ENCODE measurements around the gene PPM1L.
"Not testable (repeated sequence)": the region's sequence is repeated elsewhere in the genome, so short reads cannot be mapped to it uniquely, and the experiment has no call there.

The PPM1L gene

DNA sequence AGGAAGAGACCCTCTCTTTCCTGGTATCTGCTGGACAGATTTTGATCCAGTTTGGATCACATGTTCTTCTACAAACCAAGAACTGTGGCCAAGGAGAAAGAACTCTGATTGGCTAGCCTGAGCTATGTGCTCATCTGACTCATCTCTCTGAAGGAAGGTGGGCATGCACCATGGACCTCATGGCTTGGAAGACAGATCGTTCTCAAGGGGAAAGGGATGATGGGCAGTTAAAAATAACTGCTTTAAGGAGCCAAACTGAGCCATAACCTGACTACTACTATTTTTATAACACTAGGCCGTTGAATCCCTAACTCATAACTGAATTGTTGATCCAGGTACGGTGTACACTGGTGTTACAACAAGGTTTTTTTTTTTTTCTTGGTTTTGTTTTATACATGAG lies 236.7 kb downstream of the PPM1L start:
- no peak for DNase-seq

DNA sequence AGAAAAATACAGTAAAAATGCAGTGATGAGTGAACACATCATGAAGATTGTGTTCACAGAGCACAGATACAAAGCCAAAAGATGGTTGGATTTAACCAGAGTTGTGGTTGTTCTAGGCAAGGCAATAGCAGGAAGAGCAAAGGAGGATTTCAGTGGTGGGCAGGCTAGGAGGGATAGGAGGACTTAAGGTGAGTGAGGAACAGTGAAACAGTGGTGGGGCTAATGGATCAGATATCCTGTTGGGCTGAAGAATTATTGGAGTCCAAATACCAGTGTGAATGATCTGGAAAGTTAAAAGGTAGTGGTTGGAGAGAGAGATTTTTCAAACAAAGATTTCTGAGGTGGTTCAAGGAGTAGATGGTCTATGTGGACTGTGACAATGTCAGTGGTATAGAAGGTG lies 240.8 kb downstream of the PPM1L start:
- no peak for DNase-seq

DNA sequence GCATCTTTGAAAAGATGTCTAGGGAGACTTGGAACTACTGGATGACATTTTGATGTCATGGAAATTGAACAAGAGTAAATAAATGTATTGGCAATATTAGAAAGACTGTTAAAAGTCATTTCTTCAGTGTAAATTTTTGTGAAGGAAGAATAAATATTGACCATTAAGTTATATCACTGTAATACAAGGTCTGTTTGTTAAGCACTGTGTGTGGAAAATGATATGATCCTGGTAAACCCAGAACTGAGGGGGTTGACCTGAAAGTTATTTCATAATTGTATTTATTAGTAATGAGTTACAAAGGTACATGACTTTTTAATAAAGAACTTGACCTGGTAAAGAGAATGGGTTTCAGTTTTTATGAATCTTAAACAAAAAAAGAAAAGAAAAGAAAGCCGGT lies 242.6 kb downstream of the PPM1L start:
- no peak for DNase-seq

DNA sequence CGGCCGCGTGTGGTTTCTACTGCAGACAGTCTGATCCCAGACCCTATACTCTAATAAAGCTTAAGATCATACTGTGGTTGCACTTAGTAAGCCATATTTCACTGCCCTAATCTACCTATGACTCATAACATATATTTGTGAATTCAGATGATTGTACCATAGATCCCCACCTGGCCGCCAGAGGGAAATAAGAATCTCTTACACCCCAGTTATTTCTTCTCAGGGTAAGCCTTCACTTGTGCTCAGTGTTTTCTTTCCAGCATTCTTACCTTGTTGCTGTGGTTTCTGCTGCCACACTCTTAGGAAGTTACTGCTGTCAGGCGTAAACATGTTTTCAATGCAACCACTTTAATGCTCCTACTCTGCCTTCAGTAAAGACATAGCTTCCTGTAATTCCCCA lies 243.2 kb downstream of the PPM1L start:
- DNase-seq = peak; percentile 1

DNA sequence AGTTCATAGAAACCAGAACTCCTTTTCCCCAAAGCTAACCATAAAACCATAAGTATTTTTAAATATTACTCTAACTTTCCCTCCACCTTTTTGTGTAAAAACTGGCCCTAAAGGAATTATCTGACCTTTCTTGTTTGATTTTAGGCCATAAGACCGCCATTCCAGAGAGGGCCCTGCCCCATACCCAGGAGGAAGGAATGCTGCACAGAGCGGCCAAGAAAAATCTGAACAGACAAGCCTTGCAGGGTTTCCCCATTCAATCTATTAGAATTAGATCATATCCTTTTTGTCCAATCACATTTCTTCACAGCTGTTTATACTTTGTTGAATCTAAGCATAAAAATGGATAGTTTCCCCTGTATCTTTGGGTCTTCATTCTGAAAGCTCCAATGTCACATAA lies 252.1 kb downstream of the PPM1L start:
- no peak for DNase-seq

DNA sequence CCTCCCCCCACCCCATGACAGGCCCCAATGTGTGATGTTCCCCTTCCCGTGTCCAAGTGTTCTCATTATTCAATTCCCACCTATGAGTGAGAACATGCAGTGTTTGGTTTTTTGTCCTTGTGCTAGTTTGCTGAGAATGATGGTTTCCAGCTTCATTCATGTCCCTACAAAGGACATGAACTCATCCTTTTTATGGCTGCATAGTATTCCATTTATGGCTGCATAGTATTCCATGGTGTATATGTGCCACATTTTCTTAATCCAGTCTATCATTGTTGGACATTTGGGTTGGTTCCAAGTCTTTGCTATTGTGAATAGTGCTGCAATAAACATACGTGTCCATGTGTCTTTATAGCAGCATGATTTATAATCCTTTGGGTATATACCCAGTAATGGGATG lies 254.1 kb downstream of the PPM1L start:
- not testable (repeated sequence) for DNase-seq

DNA sequence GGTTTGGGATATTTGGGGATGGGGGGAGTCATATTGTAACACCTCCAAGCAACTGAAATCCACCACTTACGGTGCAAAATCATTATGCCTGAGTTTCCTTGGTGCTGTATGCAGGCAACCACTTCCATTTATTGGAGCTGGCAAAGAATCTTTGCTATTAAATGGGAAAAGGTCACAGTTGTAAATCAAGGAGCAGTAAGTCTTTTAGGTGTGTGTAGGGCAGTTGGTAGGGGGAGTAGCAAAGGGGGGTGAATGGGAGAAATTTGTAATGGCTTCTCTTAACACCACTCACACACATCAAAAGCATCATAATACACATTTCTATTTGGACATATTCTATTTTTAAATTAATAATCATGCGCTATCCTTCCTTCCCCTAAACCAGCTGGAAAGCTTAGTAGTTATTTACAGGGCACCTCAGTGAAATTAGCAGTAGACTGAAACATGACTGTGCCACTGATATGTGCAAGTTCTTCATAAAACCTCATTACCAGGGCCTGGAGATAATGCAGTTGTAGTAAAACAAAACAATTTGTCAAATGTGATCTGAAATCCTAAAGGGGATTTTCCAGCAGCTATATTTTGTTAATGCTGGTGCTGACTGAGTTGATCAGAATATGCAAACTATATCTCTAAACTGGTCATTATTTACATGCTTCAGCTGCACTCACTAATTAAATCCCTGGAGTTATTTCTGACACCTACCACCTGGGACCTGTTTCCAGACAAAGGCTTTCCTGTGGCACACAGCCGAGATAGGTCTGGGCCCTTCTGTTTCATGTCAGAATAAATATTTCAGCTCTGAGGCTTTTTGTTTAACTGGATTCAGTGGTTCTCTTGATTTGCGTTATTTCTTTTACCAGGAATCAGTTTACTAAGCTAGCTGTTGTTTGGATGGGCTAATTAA lies 259.1 kb downstream of the PPM1L start:
- no peak for DNase-seq

DNA sequence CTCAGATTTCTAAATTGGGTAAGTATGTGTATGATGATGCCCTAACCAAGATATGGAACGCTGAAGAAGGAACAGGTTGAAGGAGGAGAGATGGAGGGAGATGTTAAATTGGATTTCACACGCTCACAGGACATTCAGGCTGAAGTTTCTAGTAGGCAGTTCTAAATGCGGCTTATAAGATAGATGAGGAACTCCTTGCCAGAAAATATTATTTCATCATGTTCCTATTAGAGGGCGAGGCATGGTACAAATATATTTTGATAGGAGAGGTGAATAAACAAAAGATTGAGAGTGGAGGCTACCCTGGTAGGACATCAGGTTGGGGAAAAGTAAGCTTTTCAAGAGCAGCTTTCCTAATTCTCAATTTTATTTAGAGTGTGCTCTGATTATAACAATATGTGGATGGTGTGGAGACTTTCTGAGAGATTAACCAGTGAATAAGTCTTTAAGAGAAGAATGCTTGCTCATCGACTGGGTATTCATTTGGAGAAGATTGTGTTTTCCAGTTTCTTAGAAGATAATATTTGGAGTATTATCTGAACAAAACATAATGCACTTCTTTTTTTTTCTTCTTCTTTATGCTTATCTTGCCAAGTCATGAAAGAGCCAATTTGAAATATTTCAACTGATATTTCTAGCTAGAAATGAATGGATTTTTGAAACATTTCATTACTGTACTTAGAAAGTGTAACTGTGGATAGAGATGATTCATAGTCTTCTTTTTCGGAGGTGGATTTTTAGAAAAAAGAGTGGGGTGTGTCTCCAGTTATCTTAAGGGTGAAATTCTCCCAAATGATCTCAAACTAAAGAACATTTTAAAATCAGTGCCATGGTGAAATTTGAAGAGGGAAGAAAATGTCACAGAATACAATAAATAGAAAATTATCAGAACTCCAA lies 260.6 kb downstream of the PPM1L start:
- DNase-seq = no peak

DNA sequence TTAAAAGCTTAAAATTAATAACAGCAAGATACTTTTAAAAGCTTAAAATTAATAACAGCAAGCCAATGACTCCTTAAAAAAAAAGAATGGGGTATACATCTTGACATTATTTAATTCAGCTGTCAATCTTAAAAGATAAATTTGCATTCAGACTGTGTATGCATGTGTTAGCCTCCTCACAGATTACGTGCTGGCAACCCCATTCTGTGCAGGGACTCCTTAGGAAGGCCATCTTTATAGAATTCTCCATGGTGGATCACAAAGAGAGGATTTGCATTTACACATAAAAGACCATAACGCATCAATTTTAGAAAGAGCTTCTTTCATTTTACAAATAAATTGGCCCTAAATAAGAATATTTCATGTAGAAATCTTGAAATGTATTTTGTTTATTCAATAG lies 261.9 kb downstream of the PPM1L start:
- DNase-seq = no peak

DNA sequence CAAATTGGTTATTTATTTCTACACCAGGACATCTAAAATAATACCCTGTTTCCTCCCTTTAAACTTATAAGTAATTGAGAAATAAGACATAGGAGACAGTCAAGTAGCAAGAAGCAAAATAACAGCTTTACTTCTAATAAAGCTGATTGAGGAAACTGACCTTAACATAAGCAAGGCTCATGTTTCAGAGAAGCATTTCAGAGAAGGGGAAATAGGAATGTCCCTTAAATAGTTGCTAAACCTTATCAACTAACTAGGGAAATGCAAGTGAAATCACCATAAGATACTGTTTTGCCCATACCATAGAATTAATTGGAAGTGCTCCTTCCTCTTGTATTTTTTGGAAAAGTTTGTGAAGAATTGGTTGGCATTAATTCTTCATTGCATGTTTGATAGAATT lies 264.2 kb downstream of the PPM1L start:
- no peak for DNase-seq

DNA sequence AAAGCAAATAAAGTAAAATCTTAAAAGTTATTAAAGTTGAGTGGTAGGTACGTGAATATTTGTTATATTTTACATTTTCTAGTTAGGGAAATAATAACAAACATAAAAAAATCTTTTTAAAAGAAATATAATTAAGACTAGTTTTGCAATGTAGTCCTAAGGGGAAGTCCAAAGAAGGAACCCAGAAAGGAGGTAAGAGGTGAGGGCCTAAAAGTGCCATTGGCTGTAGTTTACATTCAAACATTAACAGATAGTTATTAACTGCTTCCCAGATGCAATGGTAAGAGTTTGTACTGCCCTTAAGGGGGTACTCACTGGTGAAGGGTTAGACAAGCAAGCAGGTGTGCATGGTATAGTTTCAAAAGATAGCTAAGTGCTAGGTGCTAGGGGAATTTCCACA lies 269.9 kb downstream of the PPM1L start:
- no peak for DNase-seq

DNA sequence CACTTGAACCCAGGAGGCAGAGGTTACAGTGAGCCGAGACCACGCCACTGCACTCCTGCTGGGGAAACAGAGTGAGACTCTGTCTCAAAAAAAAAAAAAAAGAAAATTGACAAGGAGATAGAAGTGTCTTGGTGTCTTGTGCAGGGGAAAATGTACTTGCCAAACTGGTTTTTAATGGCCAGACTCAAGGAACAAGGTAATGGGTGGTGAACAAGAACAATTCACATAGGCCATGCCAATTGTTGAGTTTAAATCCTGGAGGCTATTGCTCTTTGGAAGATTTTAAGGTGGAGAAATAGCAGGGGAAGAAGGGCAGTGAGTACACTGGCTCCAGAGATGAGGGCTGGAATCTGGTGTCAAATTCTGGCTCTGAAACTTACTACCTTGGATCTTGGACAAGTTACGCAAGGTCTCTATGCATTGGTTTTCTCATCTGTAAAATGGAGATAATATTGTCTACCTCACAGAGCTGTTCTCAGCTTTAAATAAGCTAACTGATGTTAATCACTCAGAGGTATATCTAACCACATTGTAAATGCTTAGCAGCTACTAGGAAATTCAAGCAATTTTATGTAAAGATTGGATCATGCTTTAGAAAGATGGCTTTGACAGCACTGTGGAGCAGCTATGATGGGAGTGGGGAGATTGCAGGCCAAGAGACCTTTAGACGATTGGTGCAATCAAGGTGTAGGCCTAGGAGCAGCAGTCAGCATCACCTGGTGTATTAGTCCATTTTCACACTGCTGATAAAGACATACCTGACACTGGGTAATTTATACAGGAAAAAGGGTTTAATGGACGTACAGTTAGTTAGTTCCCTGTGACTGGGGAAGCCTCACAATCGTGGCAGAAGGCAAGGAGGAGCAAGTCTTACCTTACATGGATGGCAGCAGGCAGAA lies 270.8 kb downstream of the PPM1L start:
- DNase-seq = no peak

DNA sequence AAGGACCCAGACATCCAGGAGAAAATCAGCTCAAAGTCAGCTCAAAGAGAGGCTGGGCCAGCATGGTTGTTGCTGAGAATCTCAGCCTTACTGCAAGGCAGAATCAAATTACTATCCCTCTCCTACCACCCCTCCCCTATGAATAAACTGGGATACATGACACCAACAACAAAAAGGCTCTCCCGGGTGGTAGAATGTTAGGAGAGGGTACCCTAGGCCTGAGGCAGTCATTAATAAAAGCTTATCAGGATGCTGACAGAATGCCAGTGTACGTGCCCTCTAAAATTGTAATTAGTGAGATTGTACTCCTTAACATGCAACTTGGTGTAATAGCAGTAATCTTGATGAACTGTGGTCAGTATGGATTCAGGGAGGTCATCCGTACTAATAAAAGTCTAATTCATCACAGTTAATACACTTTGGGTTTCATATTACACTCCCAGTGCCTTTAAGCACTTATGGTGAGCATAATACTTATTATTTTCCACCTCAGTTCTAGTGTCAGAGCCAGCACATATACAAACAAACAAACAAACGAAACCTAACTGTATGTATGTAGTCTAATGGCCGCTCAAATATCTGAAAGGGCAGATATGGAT lies 272.6 kb downstream of the PPM1L start:
- no peak for DNase-seq

DNA sequence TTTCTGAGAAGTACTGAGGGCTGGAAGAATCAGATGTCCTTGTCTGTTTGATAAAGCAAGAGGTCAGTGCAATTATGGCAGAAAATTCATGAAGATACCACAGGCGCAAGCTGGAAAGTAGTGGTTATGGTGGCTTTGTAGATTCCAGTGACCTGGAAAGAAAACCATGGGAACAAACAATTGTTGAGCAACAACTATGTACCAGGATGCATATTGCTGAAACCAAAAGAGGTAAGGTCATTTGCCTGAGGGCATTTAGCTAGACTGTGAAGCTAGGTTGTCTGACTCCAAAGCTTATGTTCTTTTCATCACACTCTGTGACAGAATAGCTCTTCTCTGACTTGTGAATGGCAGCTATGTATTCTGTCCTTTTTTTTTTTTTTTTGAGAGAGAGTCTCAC lies 275.1 kb downstream of the PPM1L start:
- DNase-seq = no peak

DNA sequence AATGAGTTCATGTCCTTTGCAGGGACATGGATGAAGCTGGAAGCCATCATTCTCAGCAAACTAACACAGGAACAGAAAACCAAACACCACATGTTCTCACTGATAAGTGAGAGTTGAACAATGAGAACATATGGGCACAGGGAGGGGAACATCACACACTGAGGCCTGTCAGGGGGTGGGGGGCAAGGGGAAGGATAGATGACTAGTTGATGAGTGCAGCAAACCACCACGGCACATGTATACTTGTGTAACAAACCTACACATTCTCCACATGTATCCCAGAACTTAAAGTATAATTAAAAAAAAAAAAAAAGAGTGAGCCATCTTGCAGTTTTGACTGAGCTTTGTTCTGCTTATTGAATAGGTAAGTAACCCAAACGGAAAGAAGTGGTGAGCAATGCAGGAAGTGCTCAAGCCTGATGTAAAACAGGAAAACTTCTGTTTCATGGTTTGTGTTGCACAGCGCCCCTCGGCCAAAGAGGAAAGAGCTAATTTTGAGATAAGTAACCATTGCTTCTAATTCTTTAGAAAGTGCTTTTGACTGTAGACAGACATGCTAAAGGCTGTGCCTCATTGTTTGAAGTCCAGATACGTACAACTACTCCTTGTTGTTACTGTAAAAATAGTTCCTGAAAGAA lies 279.0 kb downstream of the PPM1L start:
- peak; percentile 63 for DNase-seq

DNA sequence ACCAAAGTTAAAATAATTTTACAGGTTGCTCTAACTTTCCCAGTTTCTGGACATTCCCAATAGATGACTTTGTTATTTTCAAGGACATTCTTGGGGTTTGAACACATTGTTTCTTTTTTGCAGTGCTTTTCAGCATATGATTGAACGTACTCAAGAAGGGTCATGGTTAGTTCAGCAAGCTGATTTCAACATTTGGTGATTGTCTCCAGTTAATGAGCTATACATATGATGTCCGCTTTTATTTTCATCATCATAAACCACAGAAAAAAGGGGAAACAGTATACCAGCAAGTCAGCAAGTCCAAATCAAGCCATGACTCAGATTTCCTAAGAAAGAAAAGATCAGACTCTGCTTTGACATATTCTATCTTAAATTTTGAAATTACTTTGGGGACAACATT lies 279.7 kb downstream of the PPM1L start:
- no peak for DNase-seq

DNA sequence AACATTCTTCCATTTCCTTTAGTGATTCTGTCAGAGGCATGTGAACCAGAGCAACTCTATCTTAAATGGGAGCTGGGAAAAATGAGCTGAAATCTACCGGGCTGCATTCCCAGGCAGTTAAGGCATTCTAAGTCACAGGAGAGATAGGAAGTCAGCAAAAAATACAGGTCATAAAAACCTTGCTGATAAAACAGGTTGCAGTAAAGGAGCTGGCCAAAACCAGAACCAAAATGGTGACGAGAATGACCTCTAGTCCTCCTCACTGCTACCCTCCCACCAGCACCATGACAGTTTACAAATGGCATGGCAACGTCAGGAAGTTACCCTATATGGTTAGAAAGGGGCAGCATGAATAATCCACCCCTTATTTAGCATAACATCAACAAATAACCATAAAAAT lies 282.7 kb downstream of the PPM1L start:
- no peak for DNase-seq

DNA sequence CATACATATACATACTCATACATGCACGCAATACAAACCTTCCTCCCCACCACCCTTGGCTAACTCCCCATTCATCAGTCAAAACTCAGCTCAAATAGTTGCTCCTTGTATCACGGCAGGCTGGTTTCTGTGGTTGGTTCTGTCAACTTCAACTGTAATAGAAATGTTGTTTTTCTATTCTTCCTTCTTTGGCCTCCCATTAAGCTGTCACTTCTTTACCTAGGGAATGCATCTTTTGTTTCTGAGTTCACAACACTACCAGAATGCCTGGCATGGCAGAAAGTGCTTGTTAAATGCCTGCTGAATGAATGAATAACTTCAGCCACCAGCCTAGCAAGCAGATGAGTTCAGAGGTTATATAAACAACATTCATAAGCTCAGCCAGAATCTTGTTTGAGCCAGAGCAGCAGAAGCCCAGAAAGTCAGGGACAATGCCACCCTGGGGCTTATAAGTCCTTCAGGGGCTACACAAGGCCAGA lies 286.0 kb downstream of the PPM1L start:
- DNase-seq = no peak

DNA sequence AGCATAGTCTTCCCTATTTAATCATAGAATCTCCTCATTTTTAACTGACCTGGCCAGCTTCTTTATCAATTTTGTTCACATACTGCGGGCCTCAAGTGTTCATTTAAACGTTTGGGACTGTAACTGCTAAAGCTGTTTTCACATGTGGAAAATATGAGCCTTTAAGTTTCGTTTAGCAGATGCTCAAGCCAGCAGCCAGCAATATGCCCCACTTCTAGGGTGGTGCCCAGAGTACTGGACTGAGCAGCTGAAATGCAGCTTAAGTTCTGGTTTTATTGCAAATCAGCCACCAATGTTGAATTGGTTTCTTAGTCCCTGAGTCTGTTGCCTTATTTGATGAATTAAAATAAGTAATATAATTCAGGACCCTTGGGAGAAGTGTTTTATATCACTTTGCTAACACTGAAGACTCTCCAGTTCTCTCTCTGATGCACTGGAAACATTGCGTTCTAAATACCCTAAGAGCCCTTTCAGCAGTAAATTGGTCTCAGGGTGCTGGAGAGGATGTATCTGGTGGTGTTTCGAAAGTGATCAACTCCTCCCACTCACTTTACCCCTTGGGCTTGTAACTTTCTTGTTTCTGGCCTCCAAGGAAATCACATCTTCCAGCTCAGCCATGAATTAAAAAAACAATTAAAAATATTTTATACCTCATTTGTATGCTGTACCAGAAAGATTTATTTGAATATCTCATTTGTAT lies 287.5 kb downstream of the PPM1L start:
- no peak for DNase-seq

DNA sequence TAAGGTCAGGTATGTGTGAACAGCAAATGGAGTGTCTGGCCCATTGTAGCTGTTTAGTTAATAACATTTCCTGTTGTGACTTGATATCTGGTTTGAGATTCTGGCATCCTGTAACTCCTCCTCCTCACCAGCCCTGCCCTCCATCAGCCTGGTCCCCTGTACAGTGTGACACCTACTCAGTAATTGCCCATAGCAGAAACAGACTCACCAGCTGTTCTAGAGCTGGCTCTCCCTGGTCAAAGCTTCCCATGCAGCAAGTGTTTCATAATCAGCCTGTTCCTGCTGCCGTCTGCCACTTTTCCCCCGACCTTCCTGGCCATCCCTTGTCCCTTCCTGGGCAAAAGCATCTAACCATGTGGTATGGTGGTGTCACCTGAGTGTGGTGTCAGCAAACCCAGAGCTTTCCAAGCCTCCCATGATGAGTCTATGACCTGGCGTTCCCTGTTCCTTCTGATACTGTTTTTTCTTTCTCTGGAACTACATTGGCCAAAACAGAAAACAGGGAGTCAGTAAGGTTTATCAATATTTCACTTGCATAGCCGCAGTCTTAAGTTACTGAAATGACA lies 293.7 kb downstream of the PPM1L start:
- no peak for DNase-seq

DNA sequence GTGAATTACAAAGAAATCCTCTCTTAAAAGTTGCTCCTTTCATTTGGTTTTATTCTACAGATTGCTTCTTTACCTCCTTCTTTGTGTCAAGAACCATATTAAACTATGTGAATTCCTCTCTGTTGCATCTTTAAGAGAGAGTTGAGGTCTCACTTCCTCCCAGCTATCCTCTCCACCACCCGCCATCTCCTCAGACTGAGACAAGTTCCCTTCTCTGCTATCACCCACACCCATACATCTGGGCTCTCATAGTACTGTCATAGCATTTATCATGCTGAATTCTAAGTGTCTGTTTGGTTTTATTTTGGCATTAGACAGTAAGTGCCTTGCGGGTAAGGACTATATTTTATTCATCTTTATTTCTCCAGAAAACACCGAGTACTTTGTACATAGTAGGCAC lies 294.9 kb downstream of the PPM1L start:
- no peak for DNase-seq
